CD14-positive monocyte (primary cell): ENCODE data around the gene ADAMTS13. TPM values are rescaled to one million over a fixed set of nuclear protein-coding genes. Genes with fewer than 3 reads are reported as not detected.

Experiments used
- DNase-seq, 3 donors: peaks; one replicate each; pipeline ENCODE4 v3.0.0-alpha.2; 2011 to 2022
- H2AFZ ChIP-seq: 2 replicates; pipeline ENCODE4 v1.6.0; 2012; ENCODE audit warnings: mild to moderate bottlenecking, low read depth, low read length, inconsistent platforms; ENCODE audit not compliant: insufficient read depth, poor library complexity, severe bottlenecking
- H3K27ac ChIP-seq, 2 donors: 1 replicate in 1 of 2; 2 replicates in 1 of 2; pipeline ENCODE4 v1.5.1; 2012 to 2013; ENCODE audit warnings: low read length in 2 of 2, control low read depth in 1 of 2, inconsistent platforms in 1 of 2, low read depth in 1 of 2, mild to moderate bottlenecking in 1 of 2
- H3K27me3 ChIP-seq, 2 donors: one replicate each; pipeline versions ENCODE4 v1.6.0 to v1.6.1; 2011 to 2013; ENCODE audit warnings: low read length in 2 of 2; ENCODE audit not compliant: control insufficient read depth in 2 of 2, insufficient read depth in 2 of 2
- H3K36me3 ChIP-seq, 2 donors: replicated peaks in 1 of 2; 1 replicate in 1 of 2; 2 replicates in 1 of 2; pipeline versions ENCODE4 v1.5.1 to v1.6.1; 2012 to 2013; ENCODE audit warnings: low read length in 2 of 2, control low read depth in 1 of 2, inconsistent platforms in 1 of 2, mild to moderate bottlenecking in 1 of 2; ENCODE audit not compliant: insufficient read depth in 2 of 2, control insufficient read depth in 1 of 2
- H3K4me1 ChIP-seq, 2 donors: 1 replicate in 1 of 2; 2 replicates in 1 of 2; pipeline versions ENCODE4 v1.5.1 to v1.6.1; 2012 to 2013; ENCODE audit warnings: low read length in 2 of 2, control low read depth in 1 of 2, inconsistent platforms in 1 of 2, mild to moderate bottlenecking in 1 of 2, moderate library complexity in 1 of 2; ENCODE audit not compliant: insufficient read depth in 2 of 2, control insufficient read depth in 1 of 2
- H3K4me2 ChIP-seq: replicated peaks from 2 replicates; pipeline ENCODE3; 2012; ENCODE audit warnings: low read length, moderate library complexity, mild to moderate bottlenecking; ENCODE audit not compliant: poor library complexity, severe bottlenecking; ENCODE audit errors: extremely low read depth
- H3K4me3 ChIP-seq, 3 experiments: fragments of 200-600 bp in 1 of 3; sonication (generic) in 1 of 3; replicated peaks in 1 of 3; 1 replicate in 2 of 3; 2 replicates in 1 of 3; pipeline ENCODE4 v1.5.1; 2011 to 2013; ENCODE audit warnings: low read length in 3 of 3, mild to moderate bottlenecking in 3 of 3, control low read depth in 2 of 3, low read depth in 2 of 3, inconsistent platforms in 1 of 3, moderate library complexity in 1 of 3
- H3K79me2 ChIP-seq: 2 replicates; pipeline ENCODE4 v1.6.0; 2012; ENCODE audit warnings: mild to moderate bottlenecking, control low read depth, inconsistent platforms, low read length, moderate library complexity; ENCODE audit not compliant: insufficient read depth
- H3K9ac ChIP-seq: 2 replicates; pipeline ENCODE4 v1.6.0; 2017; ENCODE audit warnings: low read length, mild to moderate bottlenecking; ENCODE audit not compliant: insufficient read depth, poor library complexity, severe bottlenecking
- H3K9me3 ChIP-seq, 2 donors: replicated peaks in 1 of 2; 1 replicate in 1 of 2; 2 replicates in 1 of 2; pipeline versions ENCODE4 v1.5.1 to v1.6.1; 2012 to 2013; ENCODE audit warnings: low read length in 2 of 2, control low read depth in 1 of 2; ENCODE audit not compliant: control insufficient read depth in 1 of 2, insufficient read depth in 1 of 2
- H4K20me1 ChIP-seq: 2 replicates; pipeline ENCODE4 v1.6.0; 2012; ENCODE audit warnings: mild to moderate bottlenecking, low read length, control low read depth, moderate library complexity; ENCODE audit not compliant: insufficient read depth
- H3K27ac Mint-ChIP-seq, 7 donors: one replicate each; pipeline ENCODE4 v1.8.0; 2020; ENCODE audit warnings: mild to moderate bottlenecking in 7 of 7, mixed read lengths in 7 of 7, moderate library complexity in 6 of 7, inconsistent platforms in 2 of 7
- H3K27me3 Mint-ChIP-seq, 3 donors: one replicate each; pipeline ENCODE4 v1.8.0; 2021 to 2022; ENCODE audit warnings: low read depth in 3 of 3, mild to moderate bottlenecking in 3 of 3, mixed read lengths in 3 of 3, moderate library complexity in 3 of 3, inconsistent platforms in 1 of 3
- H3K36me3 Mint-ChIP-seq, 2 donors: one replicate each; pipeline ENCODE4 v1.8.0; 2020; ENCODE audit warnings: mixed read lengths in 2 of 2, inconsistent platforms in 1 of 2, mild to moderate bottlenecking in 1 of 2
- H3K4me1 Mint-ChIP-seq: one replicate; pipeline ENCODE4 v1.8.0; 2020; ENCODE audit warnings: mild to moderate bottlenecking, mixed read lengths
- H3K4me3 Mint-ChIP-seq, 2 donors: one replicate each; pipeline ENCODE4 v1.8.0; 2020; ENCODE audit warnings: mild to moderate bottlenecking in 2 of 2, mixed read lengths in 2 of 2, moderate library complexity in 1 of 2
- H3K9me3 Mint-ChIP-seq, 7 donors: one replicate each; pipeline ENCODE4 v1.8.0; 2020 to 2022; ENCODE audit warnings: mixed read lengths in 7 of 7, mild to moderate bottlenecking in 6 of 7, moderate library complexity in 6 of 7, inconsistent platforms in 2 of 7
- CTCF ChIP-seq: fragments of 200-600 bp; IDR thresholded peaks from one replicate; pipeline ENCODE4 v1.8.0; 2022; ENCODE audit warnings: antibody characterized with exemption, mild to moderate bottlenecking
- WGBS: methylation state at CpG from one replicate; pipeline ENCODE4 v1.1.5; 2013; ENCODE audit warnings: missing lambda C conversion rate; ENCODE audit not compliant: insufficient coverage; 5-methylcytosine and 5-hydroxymethylcytosine counted together
- intact Hi-C, 2 donors: fragments of 100-400 bp; cut with micrococcal nuclease; formaldehyde crosslinking; loops; one replicate each; pipeline versions ENCODE4 v1.15.0 to v1.15.1; 2023
- polyA plus RNA-seq, 3 donors: library from polyadenylated mRNA; depleted of rRNA in 1 of 3; unstranded in 2 of 3; stranded (reverse) in 1 of 3; fragments of 300-500 nt in 2 of 3; fragments of >200 nt in 1 of 3; fragmentation: Illumina TruSeq in 2 of 3; gene quantifications; 1 replicate in 2 of 3; 2 replicates in 1 of 3; pipeline ENCODE4 v1.2.3, GENCODE V29; 2012 to 2021

ADAMTS13 gene
- polyA plus RNA-seq, 3 donors = 0.77 TPM; not detected in 2

- no peak overlapping the region for H3K27ac Mint-ChIP-seq
- no peak overlapping the region for H3K9ac ChIP-seq
Measured at GRCh38 chr9:133397895-133398294, 24.3 kb upstream of the ADAMTS13 start.

GRCh38 chr9:133400292-133400691, 21.9 kb upstream of the ADAMTS13 start:
- Histone ChIP-seq H3K9me3 (no peaks in the 10 kb centered on the region), H3K4me3 (no peak overlapping the region), H3K79me2 (no peaks in the 10 kb centered on the region), H4K20me1 (peaks cover 3% of the 10 kb centered on the region), H3K27me3 (no peaks in the 10 kb centered on the region), H3K27ac (no peak overlapping the region), H3K4me1 (no peaks in the 10 kb centered on the region), H3K36me3 (peaks cover 19% of the 10 kb centered on the region in 2 donors), H3K9ac (no peak overlapping the region), H2AFZ (no peak overlapping the region), H3K4me2 (no peak overlapping the region)
- no peak for DNase-seq
- Mint-ChIP-seq H3K36me3 (peaks cover 6 to 13% of the 10 kb centered on the region in 2 donors), H3K27me3 (peaks cover 1 to 8% (median 4%) of the 10 kb centered on the region in 3 donors), H3K4me3 (no peak overlapping the region), H3K4me1 (no peaks in the 10 kb centered on the region), H3K9me3 (no peaks in the 10 kb centered on the region), H3K27ac (no peak overlapping the region)
- no peak for TF ChIP-seq CTCF
- intact Hi-C loops = loop anchor here in 1 of 2 donors (10.0 kb wide), 1 partner anchor 165 kb away; no protein-coding TSS in a partner anchor
- 91% methylated on average over 11 of the region's 12 CpGs for WGBS

More at GRCh38 chr9:133397895-133398294, 24.3 kb upstream of the ADAMTS13 start:
- peaks cover 2% of the 10 kb centered on the region for H4K20me1 ChIP-seq
- intact Hi-C loops = no loop called here
- H3K9me3 Mint-ChIP-seq = no peaks in the 10 kb centered on the region
- no peak overlapping the region for H2AFZ ChIP-seq
- no peak overlapping the region for H3K4me3 ChIP-seq
- H3K4me2 ChIP-seq = no peak overlapping the region
- H3K9me3 ChIP-seq = no peaks in the 10 kb centered on the region
- H3K27me3 Mint-ChIP-seq = peaks cover 0 to 18% (median 10%) of the 10 kb centered on the region in 3 donors
- no peaks in the 10 kb centered on the region for H3K27me3 ChIP-seq
- no peak for DNase-seq
- no peak overlapping the region for H3K27ac ChIP-seq
- WGBS = 81% methylated on average over 6 of the region's 9 CpGs
- H3K4me1 ChIP-seq = no peaks in the 10 kb centered on the region
- H3K36me3 Mint-ChIP-seq = no peaks in the 10 kb centered on the region
- no peak for TF ChIP-seq CTCF
- no peaks in the 10 kb centered on the region for H3K4me1 Mint-ChIP-seq
- peaks cover 0 to under 1% of the 10 kb centered on the region in 2 donors for H3K36me3 ChIP-seq
- no peak overlapping the region for H3K4me3 Mint-ChIP-seq
- no peaks in the 10 kb centered on the region for H3K79me2 ChIP-seq
